ENCODE measurements around the gene MOK.

GRCh38 chr14:102239231-102239630 is 65.7 kb downstream of the MOK start:
- TF ChIP-seq POLR2A (IDR thresholded peaks at IDR 0.05) (no peak), CTCF (IDR thresholded peaks at IDR 0.05) (no peak)
